GM13976 (cell line): Measurements from ENCODE around the gene GCN1.

Experiments
- DNase-seq: peaks from one replicate; pipeline ENCODE4 v3.0.0; 2012; ENCODE audit warnings: low spot score
- in situ Hi-C: fragments of 300-500 bp; cut with MboI; formaldehyde crosslinking; loops from one replicate; pipeline ENCODE4 v1.12.0; 2022; ENCODE audit warnings: low sequenced_read_pairs, mixed read lengths, inconsistent platforms; ENCODE audit not compliant: unreplicated experiment
- TF ChIP-seq, protein P1 (sequence below): IDR thresholded peaks from 2 replicates; pipeline ENCODE4 v1.5.1; 2012; ENCODE audit warnings: borderline replicate concordance, mild to moderate bottlenecking; ENCODE audit not compliant: insufficient read depth; ENCODE audit errors: extremely low read depth, missing control alignments, control extremely low read depth

GCN1 gene

DNA sequence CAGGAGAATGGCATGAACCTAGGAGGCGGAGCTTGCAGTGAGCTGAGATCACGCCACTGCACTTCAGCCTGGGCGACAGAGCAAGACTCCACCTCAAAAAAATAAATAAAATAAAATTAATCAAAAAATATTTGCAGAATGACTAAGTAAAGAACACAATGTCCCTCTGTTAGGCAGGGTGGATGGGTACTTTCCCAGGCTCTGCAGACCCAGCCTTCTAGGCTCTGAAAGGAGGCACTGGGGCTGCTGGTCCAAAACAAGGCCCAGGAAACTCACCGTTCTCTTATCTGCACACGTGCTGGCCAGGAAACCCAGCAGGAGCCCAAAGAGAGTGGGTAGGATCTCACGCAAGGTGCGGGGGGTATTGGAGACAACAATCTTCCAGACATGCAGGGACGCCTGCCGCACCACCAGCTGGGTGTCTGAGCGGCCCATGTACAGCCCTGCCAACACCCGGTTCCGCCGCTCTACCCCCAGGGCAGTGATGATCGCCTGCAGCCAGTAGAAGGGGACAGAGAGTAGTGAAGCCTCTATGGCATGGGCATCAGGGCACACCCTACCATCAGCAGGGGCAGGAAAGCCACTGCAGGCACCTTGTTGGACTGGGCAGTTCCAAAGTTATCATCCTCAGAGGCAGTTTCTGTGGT is 52.2 kb downstream of the GCN1 start:
- DNase-seq, result no peak
- in situ Hi-C loops, result no loop called here
- TF ChIP-seq, protein P1, sequence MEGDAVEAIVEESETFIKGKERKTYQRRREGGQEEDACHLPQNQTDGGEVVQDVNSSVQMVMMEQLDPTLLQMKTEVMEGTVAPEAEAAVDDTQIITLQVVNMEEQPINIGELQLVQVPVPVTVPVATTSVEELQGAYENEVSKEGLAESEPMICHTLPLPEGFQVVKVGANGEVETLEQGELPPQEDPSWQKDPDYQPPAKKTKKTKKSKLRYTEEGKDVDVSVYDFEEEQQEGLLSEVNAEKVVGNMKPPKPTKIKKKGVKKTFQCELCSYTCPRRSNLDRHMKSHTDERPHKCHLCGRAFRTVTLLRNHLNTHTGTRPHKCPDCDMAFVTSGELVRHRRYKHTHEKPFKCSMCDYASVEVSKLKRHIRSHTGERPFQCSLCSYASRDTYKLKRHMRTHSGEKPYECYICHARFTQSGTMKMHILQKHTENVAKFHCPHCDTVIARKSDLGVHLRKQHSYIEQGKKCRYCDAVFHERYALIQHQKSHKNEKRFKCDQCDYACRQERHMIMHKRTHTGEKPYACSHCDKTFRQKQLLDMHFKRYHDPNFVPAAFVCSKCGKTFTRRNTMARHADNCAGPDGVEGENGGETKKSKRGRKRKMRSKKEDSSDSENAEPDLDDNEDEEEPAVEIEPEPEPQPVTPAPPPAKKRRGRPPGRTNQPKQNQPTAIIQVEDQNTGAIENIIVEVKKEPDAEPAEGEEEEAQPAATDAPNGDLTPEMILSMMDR, result no peak

DNA sequence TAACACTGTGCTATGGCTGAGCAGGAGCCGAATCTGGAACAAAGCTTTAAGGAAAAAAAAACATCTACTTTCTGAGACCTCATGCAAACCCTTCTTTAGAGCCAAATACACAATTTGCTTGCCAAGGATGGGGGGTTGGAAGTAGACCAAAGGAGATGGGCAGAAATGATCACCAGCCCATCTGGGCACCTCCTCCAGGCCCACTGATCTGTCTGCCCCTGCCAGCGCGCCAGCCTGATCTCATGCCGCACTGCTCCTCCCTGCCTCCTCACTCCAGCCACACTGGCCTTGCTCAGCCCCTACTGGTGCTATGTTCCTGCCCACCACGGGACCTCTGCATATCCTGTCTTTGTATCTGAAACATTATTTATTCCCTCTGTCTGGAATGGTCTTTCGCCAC is 53.2 kb downstream of the GCN1 start:
- in situ Hi-C loops, result no loop called here
- TF ChIP-seq, protein P1, result no peak
- DNase-seq, result no peak

DNA sequence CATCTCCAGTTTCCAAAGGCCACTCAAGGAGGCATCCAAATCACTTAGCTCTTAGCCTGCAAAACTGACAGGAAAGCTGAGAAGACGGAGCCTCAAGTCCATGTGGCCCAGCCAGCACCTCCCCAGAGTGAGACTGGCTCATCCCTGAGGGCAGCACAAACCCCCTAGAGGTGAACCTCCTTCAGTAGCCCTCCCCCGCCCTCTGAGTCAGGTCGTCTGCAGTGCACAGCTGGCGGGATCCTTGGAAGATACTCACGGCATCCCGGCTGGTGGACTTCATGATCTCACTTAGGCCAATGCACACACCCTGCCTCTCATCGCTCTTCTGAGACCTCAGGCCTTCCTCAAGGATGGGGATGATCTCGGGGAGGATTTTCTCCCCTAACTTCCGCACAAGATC is 53.9 kb downstream of the GCN1 start:
- TF ChIP-seq, protein P1, result no peak
- no peak for DNase-seq
- in situ Hi-C loops, result no loop called here

DNA sequence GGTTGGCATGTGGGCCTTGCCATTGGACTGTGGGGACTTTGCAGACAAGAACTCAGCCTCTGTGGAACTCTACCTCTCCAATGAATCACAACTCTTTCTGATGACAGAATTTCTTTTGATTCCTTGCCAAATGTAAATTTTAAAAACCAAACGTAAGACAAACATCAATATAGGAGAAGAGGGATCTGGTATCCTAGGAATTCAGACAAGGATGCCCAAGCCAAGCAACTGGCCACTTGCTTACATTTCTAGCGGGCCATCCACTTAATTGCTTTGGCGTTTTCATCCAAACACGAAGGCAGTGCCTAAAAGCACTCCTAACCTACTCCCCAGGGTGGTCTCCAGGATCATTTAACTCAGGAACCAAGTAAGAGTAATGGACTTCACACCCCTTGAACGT is 54.6 kb downstream of the GCN1 start:
- in situ Hi-C loops, result no loop called here
- TF ChIP-seq, protein P1, result no peak

DNA sequence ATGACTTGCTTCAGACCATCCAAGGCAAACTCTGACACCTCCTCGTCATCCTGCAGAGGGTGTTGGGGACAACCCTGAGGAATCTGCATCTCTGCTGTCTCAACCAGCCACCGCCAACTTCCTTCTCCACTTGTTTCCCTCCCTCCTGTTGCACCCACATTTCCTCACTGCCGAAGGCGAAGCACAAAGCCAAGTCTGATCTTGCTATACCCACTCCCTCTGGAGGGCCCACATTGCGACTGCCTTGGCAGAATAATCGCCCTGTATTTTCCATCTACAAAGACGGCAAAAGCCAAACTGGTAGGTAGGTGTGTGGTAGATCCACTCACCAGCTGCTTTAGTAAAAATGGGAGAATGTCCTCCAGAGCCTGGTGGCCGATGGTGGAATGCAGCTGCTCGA is 56.1 kb downstream of the GCN1 start:
- TF ChIP-seq, protein P1, result no peak
- in situ Hi-C loops, result no loop called here
- DNase-seq, result no peak

More for the DNA sequence above, 54.6 kb downstream of the GCN1 start:
- no peak for DNase-seq

DNA sequence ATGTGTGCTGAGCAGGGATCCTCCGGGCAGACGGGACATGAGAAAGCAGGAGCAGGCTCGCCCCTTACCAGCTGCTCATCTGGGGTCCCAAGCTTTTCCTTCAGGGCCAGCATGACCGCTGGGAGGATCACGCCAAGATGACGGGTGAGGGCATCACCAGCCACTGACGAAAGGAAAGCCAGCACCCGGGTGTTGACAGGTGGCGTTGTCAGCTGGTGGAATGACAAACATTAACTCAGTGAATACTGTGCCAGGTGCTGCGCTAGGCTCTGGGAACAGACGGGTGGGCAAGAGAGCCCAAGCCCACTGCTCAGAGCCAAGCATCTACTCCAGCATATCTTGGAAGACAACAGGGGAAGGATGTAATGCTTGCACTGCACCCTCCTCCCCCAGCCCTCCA is 56.7 kb downstream of the GCN1 start:
- in situ Hi-C loops, result no loop called here
- DNase-seq, result no peak
- TF ChIP-seq, protein P1, result no peak
